AG09309 (cell line): ENCODE data around the gene SESN2.

Source experiments
- DNase-seq: peaks from one replicate; pipeline ENCODE4 v3.0.0-alpha.2; 2010; ENCODE audit warnings: low read depth
- H3K4me3 ChIP-seq: 2 replicates; pipeline ENCODE4 v1.5.1; 2011; ENCODE audit warnings: mild to moderate bottlenecking, low read depth, low read length, moderate library complexity; ENCODE audit not compliant: control insufficient read depth
- TF ChIP-seq, protein P1 (sequence below): IDR thresholded peaks from 2 replicates; pipeline ENCODE4 v1.5.1; 2011; ENCODE audit warnings: mild to moderate bottlenecking, low read depth, low read length, inconsistent platforms; ENCODE audit not compliant: insufficient read depth, control insufficient read depth; ENCODE audit errors: missing control alignments

SESN2 gene

DNA sequence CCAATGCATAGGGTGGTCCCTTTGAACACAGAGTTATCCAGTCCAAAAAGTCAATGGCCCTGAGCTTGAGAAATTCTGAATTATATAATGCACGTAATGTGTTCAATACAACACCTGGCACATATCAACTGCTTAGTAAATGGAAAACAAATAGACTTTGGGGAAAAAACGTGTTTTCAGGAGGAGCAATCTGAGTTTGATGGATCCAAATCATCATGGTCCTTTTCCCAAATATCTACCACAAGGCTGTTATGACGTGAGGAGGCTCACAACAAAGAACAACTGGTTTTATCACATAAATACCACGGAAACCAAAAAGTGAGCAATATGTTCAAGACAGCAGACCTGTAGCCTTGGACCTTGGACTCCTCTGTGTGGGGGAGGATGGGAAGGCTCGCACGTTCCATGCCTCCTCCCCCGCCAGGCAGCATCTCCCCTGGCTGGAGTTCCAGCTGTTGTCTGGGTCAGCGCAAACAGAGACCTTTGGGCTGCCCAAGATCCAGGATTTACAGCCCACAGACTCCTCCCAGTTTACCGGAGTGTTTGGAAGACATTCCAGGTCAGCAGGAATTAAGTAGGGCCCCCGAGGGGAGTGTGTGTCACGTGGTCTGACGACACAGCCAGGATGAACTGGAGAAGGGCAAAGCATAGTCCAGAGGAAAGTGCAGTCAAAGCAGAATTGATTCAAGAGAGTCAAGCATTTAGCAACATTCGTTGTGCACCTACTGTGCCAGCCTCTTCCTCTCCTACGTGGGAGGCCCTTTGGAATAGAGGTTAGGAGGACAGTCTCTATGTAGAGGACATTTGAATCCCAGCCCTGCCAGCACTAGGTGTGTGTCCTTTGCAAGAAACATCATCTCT, 37.3 kb downstream of the SESN2 start:
- TF ChIP-seq, protein P1, sequence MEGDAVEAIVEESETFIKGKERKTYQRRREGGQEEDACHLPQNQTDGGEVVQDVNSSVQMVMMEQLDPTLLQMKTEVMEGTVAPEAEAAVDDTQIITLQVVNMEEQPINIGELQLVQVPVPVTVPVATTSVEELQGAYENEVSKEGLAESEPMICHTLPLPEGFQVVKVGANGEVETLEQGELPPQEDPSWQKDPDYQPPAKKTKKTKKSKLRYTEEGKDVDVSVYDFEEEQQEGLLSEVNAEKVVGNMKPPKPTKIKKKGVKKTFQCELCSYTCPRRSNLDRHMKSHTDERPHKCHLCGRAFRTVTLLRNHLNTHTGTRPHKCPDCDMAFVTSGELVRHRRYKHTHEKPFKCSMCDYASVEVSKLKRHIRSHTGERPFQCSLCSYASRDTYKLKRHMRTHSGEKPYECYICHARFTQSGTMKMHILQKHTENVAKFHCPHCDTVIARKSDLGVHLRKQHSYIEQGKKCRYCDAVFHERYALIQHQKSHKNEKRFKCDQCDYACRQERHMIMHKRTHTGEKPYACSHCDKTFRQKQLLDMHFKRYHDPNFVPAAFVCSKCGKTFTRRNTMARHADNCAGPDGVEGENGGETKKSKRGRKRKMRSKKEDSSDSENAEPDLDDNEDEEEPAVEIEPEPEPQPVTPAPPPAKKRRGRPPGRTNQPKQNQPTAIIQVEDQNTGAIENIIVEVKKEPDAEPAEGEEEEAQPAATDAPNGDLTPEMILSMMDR, result no peak

DNA sequence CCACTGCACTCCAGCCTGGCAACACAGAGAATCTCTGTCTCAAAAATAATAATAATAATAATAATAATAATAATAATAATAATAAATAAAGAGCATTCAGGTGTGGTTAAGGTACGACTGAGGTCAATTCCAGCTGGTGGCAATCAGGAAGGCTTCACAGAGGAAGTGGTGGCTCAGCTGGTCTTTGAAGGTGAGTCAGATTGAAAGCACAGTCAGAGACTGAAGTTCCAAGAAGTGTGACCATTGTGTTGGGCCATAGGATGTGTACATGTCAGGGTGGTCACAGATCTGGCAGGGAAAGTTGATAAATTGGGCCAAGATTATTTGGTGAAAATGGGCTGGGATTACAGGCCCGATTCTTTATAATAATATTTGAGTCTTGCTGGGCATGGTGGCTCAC, 38.5 kb downstream of the SESN2 start:
- no peak overlapping the region for H3K4me3 ChIP-seq
- TF ChIP-seq, protein P1, result no peak
- DNase-seq, result no peak

More for the DNA sequence above, 37.3 kb downstream of the SESN2 start:
- H3K4me3 ChIP-seq, result no peak overlapping the region; the same call in 1 of the 2 replicates
- no peak for DNase-seq

DNA sequence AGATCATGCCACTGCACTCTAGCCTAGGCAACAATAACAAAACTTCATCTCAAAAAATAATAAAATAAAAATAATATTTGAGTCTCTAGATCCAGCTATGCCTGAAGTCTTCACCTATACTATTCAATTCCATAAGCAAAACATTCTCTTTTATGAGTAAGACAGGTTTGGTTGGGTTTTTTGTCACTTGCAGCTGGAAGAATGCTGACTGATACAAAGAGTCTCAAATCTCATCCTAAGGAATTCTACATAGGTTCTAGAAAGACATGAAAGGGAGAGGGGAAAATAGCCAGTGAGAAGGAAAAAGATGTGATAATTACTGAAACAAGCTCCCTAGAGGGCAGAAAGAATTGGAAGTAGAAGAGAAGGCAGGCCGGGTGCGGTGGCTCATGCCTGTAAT, 39.1 kb downstream of the SESN2 start:
- DNase-seq, result no peak
- no peak overlapping the region for H3K4me3 ChIP-seq
- TF ChIP-seq, protein P1, result no peak

DNA sequence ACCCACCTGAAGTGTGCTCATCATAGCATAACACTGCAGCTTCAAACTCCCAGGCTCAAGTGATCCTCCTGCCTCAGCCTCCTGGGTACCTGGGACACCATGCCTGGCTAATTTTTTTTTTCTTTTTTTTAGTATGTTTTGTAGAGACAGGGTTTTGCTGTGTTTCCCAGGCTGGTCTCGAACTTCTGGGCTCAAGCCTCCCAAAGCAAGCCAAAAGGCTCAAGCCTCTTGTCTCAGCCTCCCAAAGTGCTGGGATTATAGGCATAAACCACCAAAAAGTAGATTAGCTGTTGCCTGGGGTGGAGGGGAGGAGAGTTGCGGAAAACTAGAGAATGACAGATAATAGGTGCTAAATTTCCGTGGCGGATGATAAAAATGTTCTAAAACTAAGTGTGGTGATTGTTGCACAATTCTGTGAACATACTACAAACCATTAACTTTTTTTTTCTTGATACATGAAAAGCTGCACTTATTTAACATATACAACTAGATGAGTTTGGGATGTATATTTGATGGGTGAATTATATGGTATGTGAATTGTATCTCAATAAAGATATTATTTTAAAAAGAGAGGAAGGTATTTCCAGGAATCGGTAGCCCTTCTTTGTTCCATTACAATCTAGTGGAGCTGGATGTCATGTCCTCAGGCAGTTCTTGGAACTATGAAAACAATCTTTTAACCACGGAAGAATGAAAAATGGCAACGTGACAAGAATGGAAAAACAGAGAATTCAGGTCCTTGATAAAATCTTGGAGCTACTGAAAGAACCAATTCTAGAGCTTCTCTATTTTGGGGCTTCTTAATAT, 42.3 kb downstream of the SESN2 start:
- TF ChIP-seq, protein P1, result no peak
- H3K4me3 ChIP-seq, result no peak overlapping the region
- DNase-seq, result no peak

DNA sequence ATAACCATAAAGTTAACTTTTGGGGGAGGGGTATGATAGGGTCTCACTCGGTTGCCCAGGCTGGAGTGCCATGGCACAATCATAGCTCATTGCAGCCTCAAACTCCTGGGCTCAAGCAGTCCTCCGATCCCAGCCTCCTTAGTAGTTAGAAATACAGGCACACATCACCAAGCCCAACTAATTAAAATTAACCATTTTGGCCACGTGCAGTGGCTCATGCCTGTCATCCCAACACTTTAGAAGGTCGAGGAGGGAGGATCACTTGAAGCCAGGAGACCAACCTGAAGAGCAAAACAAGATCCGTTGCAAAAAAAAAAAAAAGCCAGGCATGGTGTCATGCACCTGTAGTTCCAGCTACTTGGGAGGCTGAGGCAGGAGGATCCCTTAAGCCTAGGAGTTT, 42.9 kb downstream of the SESN2 start:
- no peak overlapping the region for H3K4me3 ChIP-seq
- DNase-seq, result no peak
- TF ChIP-seq, protein P1, result no peak

DNA sequence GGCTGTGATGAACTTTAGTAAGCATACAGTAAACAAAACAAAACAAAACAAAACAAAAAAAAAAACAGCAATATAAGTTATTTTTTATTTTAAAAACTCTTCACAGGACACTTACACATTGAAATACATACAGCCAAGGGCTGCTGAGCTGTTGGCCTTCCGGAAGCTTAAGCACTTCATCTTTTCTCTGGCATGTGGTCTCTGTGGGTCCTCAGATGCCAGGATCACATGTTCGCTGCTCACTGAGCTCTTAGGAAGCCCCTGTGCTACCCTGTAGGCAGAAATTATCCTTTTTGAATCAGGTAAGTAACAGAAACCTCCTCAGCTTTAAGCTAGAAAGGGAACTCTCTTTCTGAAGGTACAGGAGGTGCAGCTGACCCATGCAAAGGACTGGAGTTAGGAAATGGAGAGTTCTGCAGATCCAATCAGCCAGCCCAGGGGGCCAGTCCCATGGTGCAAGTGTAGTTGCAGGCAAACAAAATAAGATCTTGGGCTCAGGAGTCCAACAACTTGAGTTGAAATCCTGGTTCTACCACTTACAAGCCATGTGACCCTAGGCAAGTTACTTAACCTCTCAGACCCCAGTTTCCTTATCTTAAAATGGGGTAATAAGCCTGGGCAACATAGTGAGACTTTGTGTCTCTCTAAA, 47.1 kb downstream of the SESN2 start:
- DNase-seq, result no peak
- H3K4me3 ChIP-seq, result no peak overlapping the region
- TF ChIP-seq, protein P1, result no peak
